ENCODE measurements around the gene CRABP1.

DNA sequence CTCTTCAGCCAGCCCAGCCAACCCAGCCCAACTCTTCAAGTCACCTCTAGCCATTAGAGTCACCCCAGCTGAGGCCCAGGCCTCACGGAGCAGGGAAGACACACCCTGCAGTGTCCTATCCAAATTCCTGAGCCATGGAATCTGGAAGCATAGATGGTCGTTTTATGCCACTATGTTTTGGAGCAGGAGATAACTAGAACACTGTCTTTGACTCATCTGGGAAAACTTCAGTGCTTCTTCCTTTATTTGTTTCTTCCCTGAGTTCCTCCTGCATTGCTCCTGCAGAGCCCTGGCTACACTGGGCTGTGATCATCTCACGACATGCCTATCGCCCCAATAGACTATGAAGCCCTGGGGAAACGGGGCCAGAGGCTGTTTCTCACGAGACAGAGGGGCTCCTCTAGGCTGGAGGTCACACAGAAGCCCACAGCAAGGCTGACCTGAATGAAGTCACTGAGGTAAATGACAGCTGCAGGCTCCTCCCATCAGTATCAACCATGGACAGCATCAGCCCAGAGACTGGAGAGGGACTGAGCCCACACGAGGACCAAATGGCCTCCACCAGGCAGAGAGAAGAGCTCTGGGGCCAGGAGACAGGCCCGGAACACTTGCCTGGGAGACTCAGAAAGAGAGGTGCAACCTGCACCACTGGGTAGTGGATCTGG, 22.7 kb downstream of the CRABP1 start:
- TF ChIP-seq, protein P1, sequence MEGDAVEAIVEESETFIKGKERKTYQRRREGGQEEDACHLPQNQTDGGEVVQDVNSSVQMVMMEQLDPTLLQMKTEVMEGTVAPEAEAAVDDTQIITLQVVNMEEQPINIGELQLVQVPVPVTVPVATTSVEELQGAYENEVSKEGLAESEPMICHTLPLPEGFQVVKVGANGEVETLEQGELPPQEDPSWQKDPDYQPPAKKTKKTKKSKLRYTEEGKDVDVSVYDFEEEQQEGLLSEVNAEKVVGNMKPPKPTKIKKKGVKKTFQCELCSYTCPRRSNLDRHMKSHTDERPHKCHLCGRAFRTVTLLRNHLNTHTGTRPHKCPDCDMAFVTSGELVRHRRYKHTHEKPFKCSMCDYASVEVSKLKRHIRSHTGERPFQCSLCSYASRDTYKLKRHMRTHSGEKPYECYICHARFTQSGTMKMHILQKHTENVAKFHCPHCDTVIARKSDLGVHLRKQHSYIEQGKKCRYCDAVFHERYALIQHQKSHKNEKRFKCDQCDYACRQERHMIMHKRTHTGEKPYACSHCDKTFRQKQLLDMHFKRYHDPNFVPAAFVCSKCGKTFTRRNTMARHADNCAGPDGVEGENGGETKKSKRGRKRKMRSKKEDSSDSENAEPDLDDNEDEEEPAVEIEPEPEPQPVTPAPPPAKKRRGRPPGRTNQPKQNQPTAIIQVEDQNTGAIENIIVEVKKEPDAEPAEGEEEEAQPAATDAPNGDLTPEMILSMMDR (conservative IDR thresholded peaks at IDR 0.05 in 1 of 2, IDR thresholded peaks at IDR 0.05 in 1 of 2; ENCODE audit: extremely low read depth in 1 of 2, insufficient read depth in 1 of 2, low read depth in 1 of 2, low read length in 2 of 2), result no peak
- TF ChIP-seq EZH2 (IDR thresholded peaks at IDR 0.05; ENCODE audit: borderline replicate concordance, low read length), result no peak

Measured in mammary epithelial cell (primary cell).